Glutamatergic neuron (in vitro differentiated cells): Measurements from ENCODE around the gene KCNMA1. TPM values are rescaled to one million over a fixed set of nuclear protein-coding genes. Genes with fewer than 3 reads are reported as not detected.

Source experiments
- DNase-seq: peaks from one replicate; pipeline ENCODE4 v3.0.0; 2022
- H3K27ac Mint-ChIP-seq: one replicate; pipeline ENCODE4 v1.8.0; 2020; ENCODE audit warnings: mild to moderate bottlenecking, mixed read lengths, inconsistent platforms; ENCODE audit not compliant: unreplicated experiment
- H3K27me3 Mint-ChIP-seq: one replicate; pipeline ENCODE4 v1.8.0; 2020; ENCODE audit warnings: mild to moderate bottlenecking, moderate library complexity, mixed read lengths, inconsistent platforms; ENCODE audit not compliant: unreplicated experiment
- H3K36me3 Mint-ChIP-seq: one replicate; pipeline ENCODE4 v1.8.0; 2020; ENCODE audit warnings: mild to moderate bottlenecking, mixed read lengths, inconsistent platforms; ENCODE audit not compliant: unreplicated experiment
- H3K4me1 Mint-ChIP-seq: one replicate; pipeline ENCODE4 v1.8.0; 2020; ENCODE audit warnings: mild to moderate bottlenecking, low read depth, mixed read lengths, inconsistent platforms; ENCODE audit not compliant: unreplicated experiment
- H3K4me3 Mint-ChIP-seq: one replicate; pipeline ENCODE4 v1.8.0; 2020; ENCODE audit warnings: mild to moderate bottlenecking, mixed read lengths, inconsistent platforms; ENCODE audit not compliant: unreplicated experiment
- H3K9me3 Mint-ChIP-seq: one replicate; pipeline ENCODE4 v1.8.0; 2020; ENCODE audit warnings: mild to moderate bottlenecking, moderate library complexity, mixed read lengths, inconsistent platforms; ENCODE audit not compliant: unreplicated experiment
- total RNA-seq: library from RNA; stranded (reverse); fragmentation: NEBNext Ultra II Directional; extraction: Animal tissue kit (Norgen Biotek cat#: 25700); gene quantifications from one replicate; pipeline ENCODE4 v1.2.1, GENCODE V29; 2021; ENCODE audit not compliant: unreplicated experiment
- TF ChIP-seq, protein P1 (sequence below): fragments of 200-600 bp; sonication (generic); IDR thresholded peaks from one replicate; pipeline ENCODE4 v1.5.0; 2021; ENCODE audit not compliant: partially characterized antibody, unreplicated experiment

KCNMA1 gene
- total RNA-seq, 1 donor from 2014 or later, result 3.2 TPM

DNA sequence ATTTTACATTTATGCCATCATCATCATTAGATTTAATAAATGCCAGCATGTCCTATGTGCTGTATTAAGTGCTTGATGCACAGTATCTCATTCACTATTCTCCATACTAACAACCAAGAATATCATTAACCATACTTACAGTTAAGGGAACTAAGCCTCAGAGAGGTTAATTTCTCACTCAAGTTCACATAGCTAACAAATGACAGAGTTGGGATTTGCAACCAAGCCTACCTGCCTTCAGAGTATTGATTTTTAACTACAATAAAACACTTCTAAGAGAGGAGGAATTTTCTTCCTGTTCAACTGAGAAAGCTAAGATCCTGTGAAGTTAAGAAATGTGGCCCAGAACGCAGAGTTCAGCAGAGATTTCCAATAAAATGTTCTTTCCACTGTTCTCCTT is 403.0 kb downstream of the KCNMA1 start:
- no peak overlapping the region for H3K27ac Mint-ChIP-seq
- no peak for DNase-seq
- peaks cover 2% of the 10 kb centered on the region for H3K27me3 Mint-ChIP-seq
- TF ChIP-seq, protein P1, sequence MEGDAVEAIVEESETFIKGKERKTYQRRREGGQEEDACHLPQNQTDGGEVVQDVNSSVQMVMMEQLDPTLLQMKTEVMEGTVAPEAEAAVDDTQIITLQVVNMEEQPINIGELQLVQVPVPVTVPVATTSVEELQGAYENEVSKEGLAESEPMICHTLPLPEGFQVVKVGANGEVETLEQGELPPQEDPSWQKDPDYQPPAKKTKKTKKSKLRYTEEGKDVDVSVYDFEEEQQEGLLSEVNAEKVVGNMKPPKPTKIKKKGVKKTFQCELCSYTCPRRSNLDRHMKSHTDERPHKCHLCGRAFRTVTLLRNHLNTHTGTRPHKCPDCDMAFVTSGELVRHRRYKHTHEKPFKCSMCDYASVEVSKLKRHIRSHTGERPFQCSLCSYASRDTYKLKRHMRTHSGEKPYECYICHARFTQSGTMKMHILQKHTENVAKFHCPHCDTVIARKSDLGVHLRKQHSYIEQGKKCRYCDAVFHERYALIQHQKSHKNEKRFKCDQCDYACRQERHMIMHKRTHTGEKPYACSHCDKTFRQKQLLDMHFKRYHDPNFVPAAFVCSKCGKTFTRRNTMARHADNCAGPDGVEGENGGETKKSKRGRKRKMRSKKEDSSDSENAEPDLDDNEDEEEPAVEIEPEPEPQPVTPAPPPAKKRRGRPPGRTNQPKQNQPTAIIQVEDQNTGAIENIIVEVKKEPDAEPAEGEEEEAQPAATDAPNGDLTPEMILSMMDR, result no peak
- peaks cover 2% of the 10 kb centered on the region for H3K9me3 Mint-ChIP-seq
- no peak overlapping the region for H3K4me3 Mint-ChIP-seq
- H3K4me1 Mint-ChIP-seq, result peaks cover 3% of the 10 kb centered on the region
- H3K36me3 Mint-ChIP-seq, result no peaks in the 10 kb centered on the region

DNA sequence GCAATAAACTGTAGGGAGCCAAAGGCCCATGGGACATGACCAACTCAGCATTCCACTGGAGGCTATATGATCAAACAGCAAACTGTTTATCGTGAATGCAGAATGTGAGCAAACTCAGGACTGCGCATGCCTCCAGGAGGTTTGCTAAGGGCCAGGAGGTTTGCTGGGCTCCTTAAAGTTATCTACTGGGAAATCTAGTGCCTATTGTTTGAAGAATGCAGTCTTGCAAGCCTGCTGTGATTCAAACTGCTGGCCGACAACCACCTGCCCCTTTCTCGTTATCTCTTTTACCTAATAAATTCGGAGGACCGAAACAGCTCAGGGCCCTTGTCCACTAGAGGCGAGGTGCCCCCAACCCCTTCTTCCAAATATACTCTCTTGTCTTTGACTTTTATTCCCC is 404.1 kb downstream of the KCNMA1 start:
- Mint-ChIP-seq H3K27ac (no peak overlapping the region), H3K4me3 (no peak overlapping the region), H3K4me1 (no peaks in the 10 kb centered on the region), H3K27me3 (peaks cover 2% of the 10 kb centered on the region), H3K9me3 (peaks cover 2% of the 10 kb centered on the region), H3K36me3 (no peaks in the 10 kb centered on the region)
- no peak for DNase-seq
- TF ChIP-seq, protein P1, result no peak

- TF ChIP-seq, protein P1, result no peak
- no peak overlapping the region for H3K4me3 Mint-ChIP-seq
- no peaks in the 10 kb centered on the region for H3K36me3 Mint-ChIP-seq
- no peaks in the 10 kb centered on the region for H3K4me1 Mint-ChIP-seq
- DNase-seq, result no peak
- peaks cover 2% of the 10 kb centered on the region for H3K27me3 Mint-ChIP-seq
- no peak overlapping the region for H3K27ac Mint-ChIP-seq
- H3K9me3 Mint-ChIP-seq, result peaks cover 2% of the 10 kb centered on the region
Measured at GRCh38 chr10:77231884-77232610, 405.6 kb downstream of the KCNMA1 start.

- Mint-ChIP-seq H3K4me1 (no peaks in the 10 kb centered on the region), H3K27me3 (peaks cover 2% of the 10 kb centered on the region), H3K4me3 (no peak overlapping the region), H3K9me3 (peaks cover 2% of the 10 kb centered on the region), H3K27ac (no peak overlapping the region), H3K36me3 (no peaks in the 10 kb centered on the region)
- no peak for DNase-seq
- TF ChIP-seq, protein P1, result no peak
Measured at GRCh38 chr10:77231375-77231774, 406.2 kb downstream of the KCNMA1 start.

GRCh38 chr10:77230194-77230593 is 407.4 kb downstream of the KCNMA1 start:
- Mint-ChIP-seq H3K4me1 (no peaks in the 10 kb centered on the region), H3K9me3 (peaks cover 2% of the 10 kb centered on the region), H3K4me3 (no peak overlapping the region), H3K27me3 (peaks cover 2% of the 10 kb centered on the region), H3K27ac (no peak overlapping the region), H3K36me3 (no peaks in the 10 kb centered on the region)
- TF ChIP-seq, protein P1, result no peak
- no peak for DNase-seq
